SH-SY5Y (cell line): Measurements from ENCODE around the gene KAT8.

ENCODE experiments used
- GATA2 ChIP-seq: IDR thresholded peaks from 2 replicates; pipeline ENCODE4 v1.6.1; 2011; ENCODE audit warnings: mild to moderate bottlenecking, low read depth, low read length
- GATA3 ChIP-seq: IDR thresholded peaks from 2 replicates; pipeline ENCODE4 v1.6.1; 2011; ENCODE audit warnings: low read depth, mild to moderate bottlenecking, low read length, moderate library complexity

- TF ChIP-seq GATA3, result no peak
- TF ChIP-seq GATA2, result no peak
These were observed 30.0 kb upstream of the KAT8 start for GRCh38 chr16:31087481-31087880.
